ENCODE data around the gene ACAA1. TPM values are rescaled to one million over a fixed set of nuclear protein-coding genes. Genes with fewer than 3 reads are reported as not detected.

The ACAA1 gene
- total RNA-seq, 4 donors from 2014 or later: 22.3 to 54.1 (median 37.6) TPM

DNA sequence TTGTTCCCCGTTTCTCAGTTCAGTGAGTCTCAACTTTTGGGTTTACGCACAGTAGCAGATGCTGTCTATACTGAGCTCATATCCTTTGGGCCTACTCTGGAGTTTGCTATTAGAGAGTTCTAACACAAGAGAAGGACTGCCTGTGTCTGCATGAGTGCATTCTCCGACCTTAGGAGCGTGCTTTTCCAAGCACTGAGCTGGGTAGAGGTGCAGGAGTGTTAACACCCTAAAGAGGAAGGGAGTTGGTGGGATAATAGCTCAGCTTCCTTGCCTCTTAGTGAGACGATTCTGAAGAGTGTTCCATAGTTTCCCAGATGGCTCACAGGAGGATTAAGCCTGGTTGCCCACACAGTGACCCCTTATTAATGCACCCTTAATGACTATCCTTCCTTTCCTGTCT lies 21.5 kb upstream of the ACAA1 start:
- Histone ChIP-seq H3K4me3 (no peak overlapping the region), H3K36me3 (no peaks in the 10 kb centered on the region), H3K27me3 (no peaks in the 10 kb centered on the region), H3K27ac (no peak overlapping the region), H3K4me1 (no peaks in the 10 kb centered on the region), H3K9me3 (no peaks in the 10 kb centered on the region)
- intact Hi-C loops (cut with DNase I; ENCODE audit: low total_unique reads): no loop called here
- TF ChIP-seq POLR2A (IDR thresholded peaks at IDR 0.05): no peak
- TF ChIP-seq, protein P1, sequence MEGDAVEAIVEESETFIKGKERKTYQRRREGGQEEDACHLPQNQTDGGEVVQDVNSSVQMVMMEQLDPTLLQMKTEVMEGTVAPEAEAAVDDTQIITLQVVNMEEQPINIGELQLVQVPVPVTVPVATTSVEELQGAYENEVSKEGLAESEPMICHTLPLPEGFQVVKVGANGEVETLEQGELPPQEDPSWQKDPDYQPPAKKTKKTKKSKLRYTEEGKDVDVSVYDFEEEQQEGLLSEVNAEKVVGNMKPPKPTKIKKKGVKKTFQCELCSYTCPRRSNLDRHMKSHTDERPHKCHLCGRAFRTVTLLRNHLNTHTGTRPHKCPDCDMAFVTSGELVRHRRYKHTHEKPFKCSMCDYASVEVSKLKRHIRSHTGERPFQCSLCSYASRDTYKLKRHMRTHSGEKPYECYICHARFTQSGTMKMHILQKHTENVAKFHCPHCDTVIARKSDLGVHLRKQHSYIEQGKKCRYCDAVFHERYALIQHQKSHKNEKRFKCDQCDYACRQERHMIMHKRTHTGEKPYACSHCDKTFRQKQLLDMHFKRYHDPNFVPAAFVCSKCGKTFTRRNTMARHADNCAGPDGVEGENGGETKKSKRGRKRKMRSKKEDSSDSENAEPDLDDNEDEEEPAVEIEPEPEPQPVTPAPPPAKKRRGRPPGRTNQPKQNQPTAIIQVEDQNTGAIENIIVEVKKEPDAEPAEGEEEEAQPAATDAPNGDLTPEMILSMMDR (IDR thresholded peaks at IDR 0.05): no peak
- no peak for DNase-seq

DNA sequence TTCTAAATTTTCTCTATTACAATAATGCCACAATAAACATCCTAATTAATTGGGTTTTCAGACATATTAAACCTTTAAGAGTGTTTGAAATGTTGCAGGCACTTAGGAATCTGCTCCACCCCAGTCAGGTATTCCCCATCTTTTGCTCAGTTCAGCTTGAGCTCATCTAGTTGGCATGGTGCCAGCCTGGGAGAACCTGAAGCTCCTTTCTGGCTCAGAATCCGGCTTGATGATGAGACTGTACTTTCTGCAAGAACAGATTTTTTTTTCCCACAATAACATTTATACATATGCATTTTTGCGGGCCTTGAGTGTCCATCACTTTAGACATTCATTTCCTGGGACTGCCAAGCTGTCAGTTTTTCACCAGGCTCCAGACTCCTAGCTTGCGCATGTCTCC lies 20.7 kb upstream of the ACAA1 start:
- H3K4me1 ChIP-seq: no peaks in the 10 kb centered on the region
- DNase-seq: no peak
- H3K27me3 ChIP-seq: no peaks in the 10 kb centered on the region
- no peak overlapping the region for H3K27ac ChIP-seq
- H3K36me3 ChIP-seq: no peaks in the 10 kb centered on the region
- no peaks in the 10 kb centered on the region for H3K9me3 ChIP-seq
- TF ChIP-seq, protein P1 (IDR thresholded peaks at IDR 0.05): no peak
- TF ChIP-seq POLR2A (IDR thresholded peaks at IDR 0.05): no peak
- intact Hi-C loops (cut with DNase I; ENCODE audit: low total_unique reads): no loop called here
- no peak overlapping the region for H3K4me3 ChIP-seq

DNA sequence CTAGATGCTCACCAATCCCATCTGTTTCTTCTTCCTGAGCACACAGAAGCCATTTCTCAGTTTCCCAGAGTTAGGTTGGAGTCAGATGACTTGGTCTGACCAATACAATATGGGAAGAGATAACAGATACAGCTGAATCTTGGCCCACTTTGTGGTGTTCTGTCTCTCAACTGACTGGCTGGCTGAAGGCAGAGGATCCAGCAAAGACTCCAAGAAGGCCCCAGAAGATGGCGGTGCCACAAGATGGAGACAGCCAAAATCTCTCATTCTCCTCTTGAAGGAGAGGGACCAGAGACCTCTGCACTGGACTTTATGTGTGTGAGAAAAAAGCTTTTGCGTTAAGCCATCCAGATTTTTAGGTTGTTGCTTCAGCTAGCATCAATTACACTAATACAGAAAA lies 20.2 kb upstream of the ACAA1 start:
- intact Hi-C loops (cut with DNase I; ENCODE audit: low total_unique reads): no loop called here
- Histone ChIP-seq H3K4me1 (no peaks in the 10 kb centered on the region), H3K27me3 (no peaks in the 10 kb centered on the region), H3K27ac (no peak overlapping the region), H3K4me3 (no peak overlapping the region), H3K36me3 (no peaks in the 10 kb centered on the region), H3K9me3 (no peaks in the 10 kb centered on the region)
- no peak for TF ChIP-seq POLR2A (IDR thresholded peaks at IDR 0.05)
- TF ChIP-seq, protein P1 (IDR thresholded peaks at IDR 0.05): no peak
- DNase-seq: no peak

DNA sequence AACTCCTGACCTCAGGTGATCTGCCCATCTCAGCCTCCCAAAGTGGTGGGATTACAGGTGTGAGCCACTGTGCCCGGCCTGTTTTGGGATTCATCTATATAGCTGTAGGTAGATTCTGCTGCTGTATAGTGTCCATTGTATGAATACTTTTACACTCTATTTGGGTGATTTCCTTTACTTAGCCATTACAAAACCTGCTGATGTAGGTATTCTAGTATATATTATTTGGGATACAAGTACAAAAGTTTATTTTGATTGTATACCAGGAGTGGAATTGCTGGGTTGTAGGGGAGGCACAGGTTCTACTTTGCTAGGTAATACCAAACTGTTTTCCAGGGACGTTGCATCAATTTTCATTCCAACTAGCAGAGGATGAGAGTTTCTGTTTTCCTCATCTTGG lies 18.9 kb upstream of the ACAA1 start:
- intact Hi-C loops (cut with DNase I; ENCODE audit: low total_unique reads): no loop called here
- TF ChIP-seq, protein P1 (IDR thresholded peaks at IDR 0.05): no peak
- TF ChIP-seq POLR2A (IDR thresholded peaks at IDR 0.05): no peak
- no peaks in the 10 kb centered on the region for H3K36me3 ChIP-seq
- no peak for DNase-seq
- no peaks in the 10 kb centered on the region for H3K9me3 ChIP-seq
- H3K4me1 ChIP-seq: no peaks in the 10 kb centered on the region
- H3K27me3 ChIP-seq: no peaks in the 10 kb centered on the region
- H3K27ac ChIP-seq: no peak overlapping the region
- no peak overlapping the region for H3K4me3 ChIP-seq

DNA sequence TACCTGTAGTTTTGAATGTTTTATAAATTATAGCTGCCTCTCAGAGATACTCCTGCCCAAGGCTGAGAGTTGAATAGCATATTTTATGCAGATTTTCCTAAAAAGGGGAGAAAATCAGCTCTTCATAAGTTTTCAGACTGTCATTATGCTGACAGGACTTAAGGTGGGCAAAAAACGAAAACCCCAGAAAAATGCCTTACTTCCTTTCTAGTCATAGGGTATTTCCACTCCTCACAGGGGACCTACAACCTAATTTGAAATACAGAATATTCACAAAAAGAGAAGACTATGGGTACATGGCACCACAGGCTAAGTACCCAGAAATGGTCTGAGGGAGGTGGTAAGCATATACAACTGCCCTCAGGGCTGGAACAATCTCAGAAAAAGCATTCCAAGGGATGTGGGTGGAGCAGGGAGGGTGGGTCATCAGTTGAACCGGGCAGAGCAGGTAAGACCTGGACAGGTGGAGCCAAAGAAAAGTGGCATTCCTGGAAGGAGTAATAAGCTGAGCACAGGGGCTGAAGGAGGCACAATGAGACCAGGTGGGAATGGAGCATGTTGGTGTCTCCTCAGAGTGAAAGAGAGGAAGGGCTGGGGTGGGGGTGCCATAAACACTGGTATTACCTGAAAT lies 17.8 kb upstream of the ACAA1 start:
- Histone ChIP-seq H3K27ac (no peak overlapping the region), H3K36me3 (no peaks in the 10 kb centered on the region), H3K9me3 (no peaks in the 10 kb centered on the region), H3K4me3 (no peak overlapping the region), H3K27me3 (no peaks in the 10 kb centered on the region), H3K4me1 (no peaks in the 10 kb centered on the region)
- TF ChIP-seq POLR2A (IDR thresholded peaks at IDR 0.05): no peak
- TF ChIP-seq, protein P1 (IDR thresholded peaks at IDR 0.05): no peak
- DNase-seq: no peak
- intact Hi-C loops (cut with DNase I; ENCODE audit: low total_unique reads): no loop called here

Measured in uterus (tissue), 4 donors.